Fibroblast of lung (primary cell): ENCODE measurements around the gene SGCA.

Experiments used
- EZH2 ChIP-seq: IDR thresholded peaks from 2 replicates; pipeline ENCODE4 v1.5.1; 2012; ENCODE audit warnings: low read length, control low read depth, mild to moderate bottlenecking; ENCODE audit errors: missing control alignments
- TF ChIP-seq, protein P1 (sequence below), 2 donors: IDR thresholded peaks in 1 of 2; conservative IDR thresholded peaks in 1 of 2; 1 replicate in 1 of 2; 2 replicates in 1 of 2; pipeline ENCODE4 v1.5.1; 2011 to 2012; ENCODE audit warnings: low read length in 2 of 2, control low read depth in 1 of 2, inconsistent platforms in 1 of 2, low read depth in 1 of 2, mild to moderate bottlenecking in 1 of 2

DNA sequence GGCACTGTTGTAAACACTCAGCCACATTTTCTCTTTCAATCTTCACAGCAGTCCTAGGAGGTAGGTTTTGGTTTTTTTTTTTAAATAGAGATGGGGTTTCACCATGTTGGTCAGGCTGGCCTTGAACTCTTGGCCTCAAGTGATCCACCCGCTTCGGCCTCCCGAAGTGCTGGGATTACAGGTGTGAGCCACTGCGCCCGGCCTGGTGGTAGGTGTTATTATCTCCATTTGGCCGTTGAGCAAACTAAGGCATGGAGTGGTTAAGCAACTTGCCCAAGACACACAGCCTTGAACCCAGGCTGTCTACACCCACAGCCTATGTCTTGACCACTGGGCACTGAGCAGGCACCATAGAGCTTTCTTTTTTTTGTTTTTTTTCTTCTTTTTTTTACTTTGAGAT, 8.6 kb downstream of the SGCA start:
- TF ChIP-seq, protein P1, sequence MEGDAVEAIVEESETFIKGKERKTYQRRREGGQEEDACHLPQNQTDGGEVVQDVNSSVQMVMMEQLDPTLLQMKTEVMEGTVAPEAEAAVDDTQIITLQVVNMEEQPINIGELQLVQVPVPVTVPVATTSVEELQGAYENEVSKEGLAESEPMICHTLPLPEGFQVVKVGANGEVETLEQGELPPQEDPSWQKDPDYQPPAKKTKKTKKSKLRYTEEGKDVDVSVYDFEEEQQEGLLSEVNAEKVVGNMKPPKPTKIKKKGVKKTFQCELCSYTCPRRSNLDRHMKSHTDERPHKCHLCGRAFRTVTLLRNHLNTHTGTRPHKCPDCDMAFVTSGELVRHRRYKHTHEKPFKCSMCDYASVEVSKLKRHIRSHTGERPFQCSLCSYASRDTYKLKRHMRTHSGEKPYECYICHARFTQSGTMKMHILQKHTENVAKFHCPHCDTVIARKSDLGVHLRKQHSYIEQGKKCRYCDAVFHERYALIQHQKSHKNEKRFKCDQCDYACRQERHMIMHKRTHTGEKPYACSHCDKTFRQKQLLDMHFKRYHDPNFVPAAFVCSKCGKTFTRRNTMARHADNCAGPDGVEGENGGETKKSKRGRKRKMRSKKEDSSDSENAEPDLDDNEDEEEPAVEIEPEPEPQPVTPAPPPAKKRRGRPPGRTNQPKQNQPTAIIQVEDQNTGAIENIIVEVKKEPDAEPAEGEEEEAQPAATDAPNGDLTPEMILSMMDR (conservative IDR thresholded peaks at IDR 0.05 in 1 of 2, IDR thresholded peaks at IDR 0.05 in 1 of 2; ENCODE audit: low read depth in 1 of 2, low read length in 2 of 2): no peak
- no peak for TF ChIP-seq EZH2
